SU-DHL-6 (cell line): ENCODE results near the gene CAAP1.

Experiments
- H2AFZ ChIP-seq: fragments of 200-600 bp; sonication (generic); 2 replicates; pipeline ENCODE4 v1.6.1; 2014; ENCODE audit warnings: low read depth, mild to moderate bottlenecking, moderate library complexity, mixed read lengths, antibody characterized with exemption, low read length; ENCODE audit not compliant: severe bottlenecking
- H3F3A ChIP-seq: fragments of 200-600 bp; shearing (Covaris generic); 2 replicates; pipeline ENCODE4 v1.6.0; 2016; ENCODE audit warnings: antibody characterized with exemption, mild to moderate bottlenecking; ENCODE audit not compliant: insufficient read depth
- H3K27ac ChIP-seq: fragments of 200-600 bp; sonication (generic); 2 replicates; pipeline ENCODE4 v1.5.1; 2016; ENCODE audit warnings: low read depth, mild to moderate bottlenecking, low read length, moderate library complexity, mixed read lengths
- H3K27me3 ChIP-seq: fragments of 200-600 bp; sonication (generic), shearing (Covaris generic); 2 replicates; pipeline ENCODE4 v1.6.0; 2014; ENCODE audit warnings: mild to moderate bottlenecking, low read length
- H3K36me3 ChIP-seq: fragments of 200-600 bp; sonication (generic); 2 replicates; pipeline ENCODE4 v1.6.1; 2014; ENCODE audit warnings: mild to moderate bottlenecking, low read length, mixed read lengths
- H3K4me2 ChIP-seq: fragments of 300-600, 200-600 bp; shearing (Covaris generic), sonication (generic); 2 replicates; pipeline ENCODE4 v1.6.0; 2014; ENCODE audit warnings: low read length, low read depth, mild to moderate bottlenecking; ENCODE audit not compliant: poor library complexity, severe bottlenecking
- H3K4me3 ChIP-seq: fragments of 200-600 bp; sonication (generic); 2 replicates; pipeline ENCODE4 v1.5.1; 2014; ENCODE audit warnings: antibody characterized with exemption, low read length, mild to moderate bottlenecking, mixed read lengths; ENCODE audit not compliant: insufficient read depth, poor library complexity, severe bottlenecking
- H3K79me2 ChIP-seq: fragments of 200-600 bp; sonication (generic); 2 replicates; pipeline ENCODE4 v1.6.1; 2014; ENCODE audit warnings: mild to moderate bottlenecking, low read length, moderate library complexity; ENCODE audit not compliant: insufficient read depth
- H3K9ac ChIP-seq: fragments of 200-600 bp; sonication (generic); 2 replicates; pipeline ENCODE4 v1.7.0; 2014; ENCODE audit warnings: mild to moderate bottlenecking, low read length
- H3K9me2 ChIP-seq: fragments of 200-600 bp; sonication (generic); replicated peaks from 2 replicates; pipeline ENCODE4 v1.6.1; 2014; ENCODE audit warnings: low read length; ENCODE audit not compliant: insufficient read depth
- H3K9me3 ChIP-seq: fragments of 200-600 bp; sonication (generic); 2 replicates; pipeline ENCODE4 v1.6.1; 2014; ENCODE audit warnings: low read length, mixed read lengths; ENCODE audit not compliant: insufficient read depth
- H4K20me1 ChIP-seq: fragments of 200-600 bp; sonication (generic); 2 replicates; pipeline ENCODE4 v1.6.1; 2014; ENCODE audit warnings: low read depth, mild to moderate bottlenecking, antibody characterized with exemption, low read length, moderate library complexity, mixed read lengths
- EZH2phosphoT487 ChIP-seq: fragments of 200-600 bp; sonication (generic), shearing (Covaris generic); conservative IDR thresholded peaks from 2 replicates; pipeline ENCODE4 v1.6.1; 2018; ENCODE audit warnings: mild to moderate bottlenecking, antibody characterized with exemption, low read length, moderate library complexity, mixed read lengths
- TF ChIP-seq, protein P1 (sequence below): fragments of 200-600 bp; sonication (generic); IDR thresholded peaks from one replicate; pipeline ENCODE4 v1.5.1; 2017; ENCODE audit warnings: antibody characterized with exemption, mild to moderate bottlenecking, low read length, moderate library complexity; ENCODE audit not compliant: insufficient read depth, poor library complexity, severe bottlenecking

CAAP1 gene

DNA sequence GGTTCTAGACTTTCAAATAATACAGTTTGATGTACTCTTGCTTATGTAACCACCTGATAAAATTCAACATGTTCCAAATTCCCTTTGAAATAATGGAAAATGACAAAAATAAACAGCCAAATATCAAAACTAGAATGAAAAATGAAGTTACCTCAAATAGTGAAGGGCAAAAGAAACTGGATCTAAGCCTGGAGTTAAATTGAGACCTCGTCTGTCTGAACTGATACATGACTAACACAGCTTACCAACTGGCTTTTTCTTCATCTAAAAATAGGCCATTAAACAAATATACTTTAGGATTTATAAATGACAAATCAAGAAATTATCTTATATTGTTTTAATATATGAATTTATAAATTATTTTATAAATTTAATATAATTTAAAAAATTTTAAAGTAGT is 12.1 kb upstream of the CAAP1 start:
- Histone ChIP-seq H3K9me2 (no peaks in the 10 kb centered on the region), H4K20me1 (no peaks in the 10 kb centered on the region), H3K4me3 (no peak overlapping the region), H2AFZ (no peak overlapping the region), H3K27ac (no peak overlapping the region), H3F3A (no peaks in the 10 kb centered on the region; the same call in 1 of the 2 replicates), H3K9me3 (no peaks in the 10 kb centered on the region), H3K27me3 (no peaks in the 10 kb centered on the region), H3K79me2 (no peaks in the 10 kb centered on the region), H3K36me3 (peaks cover 38% of the 10 kb centered on the region), H3K4me2 (no peak overlapping the region), H3K9ac (no peak overlapping the region)
- TF ChIP-seq, protein P1, sequence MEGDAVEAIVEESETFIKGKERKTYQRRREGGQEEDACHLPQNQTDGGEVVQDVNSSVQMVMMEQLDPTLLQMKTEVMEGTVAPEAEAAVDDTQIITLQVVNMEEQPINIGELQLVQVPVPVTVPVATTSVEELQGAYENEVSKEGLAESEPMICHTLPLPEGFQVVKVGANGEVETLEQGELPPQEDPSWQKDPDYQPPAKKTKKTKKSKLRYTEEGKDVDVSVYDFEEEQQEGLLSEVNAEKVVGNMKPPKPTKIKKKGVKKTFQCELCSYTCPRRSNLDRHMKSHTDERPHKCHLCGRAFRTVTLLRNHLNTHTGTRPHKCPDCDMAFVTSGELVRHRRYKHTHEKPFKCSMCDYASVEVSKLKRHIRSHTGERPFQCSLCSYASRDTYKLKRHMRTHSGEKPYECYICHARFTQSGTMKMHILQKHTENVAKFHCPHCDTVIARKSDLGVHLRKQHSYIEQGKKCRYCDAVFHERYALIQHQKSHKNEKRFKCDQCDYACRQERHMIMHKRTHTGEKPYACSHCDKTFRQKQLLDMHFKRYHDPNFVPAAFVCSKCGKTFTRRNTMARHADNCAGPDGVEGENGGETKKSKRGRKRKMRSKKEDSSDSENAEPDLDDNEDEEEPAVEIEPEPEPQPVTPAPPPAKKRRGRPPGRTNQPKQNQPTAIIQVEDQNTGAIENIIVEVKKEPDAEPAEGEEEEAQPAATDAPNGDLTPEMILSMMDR, result no peak
- no peak for TF ChIP-seq EZH2phosphoT487

DNA sequence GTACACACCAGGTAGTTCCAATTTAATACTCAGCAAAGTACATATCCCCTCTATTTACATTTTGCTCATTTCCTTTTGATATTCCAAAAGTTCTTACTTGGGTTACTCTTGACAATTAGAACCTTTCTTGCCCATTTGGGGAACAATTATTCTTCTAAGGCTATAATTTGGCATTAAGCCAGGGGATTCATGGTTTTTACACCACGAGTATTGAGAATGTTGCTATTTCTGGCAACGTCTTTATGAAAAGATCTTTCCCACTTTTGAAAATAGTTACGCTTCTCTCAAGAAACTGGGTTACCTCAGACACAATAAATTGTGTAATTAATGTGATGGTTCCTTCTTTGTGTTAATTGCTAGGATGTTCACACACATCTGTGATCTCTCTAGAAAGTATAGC is 11.5 kb upstream of the CAAP1 start:
- Histone ChIP-seq H3K9me2 (no peaks in the 10 kb centered on the region), H3K4me3 (no peak overlapping the region), H3K79me2 (no peaks in the 10 kb centered on the region), H4K20me1 (no peaks in the 10 kb centered on the region), H3K36me3 (peaks cover 34% of the 10 kb centered on the region), H3F3A (no peaks in the 10 kb centered on the region; the same call in 1 of the 2 replicates), H3K4me2 (no peak overlapping the region), H3K27me3 (no peaks in the 10 kb centered on the region), H3K9ac (no peak overlapping the region), H3K27ac (no peak overlapping the region), H3K9me3 (no peaks in the 10 kb centered on the region), H2AFZ (no peak overlapping the region)
- TF ChIP-seq EZH2phosphoT487, result no peak
- TF ChIP-seq, protein P1, result no peak

DNA sequence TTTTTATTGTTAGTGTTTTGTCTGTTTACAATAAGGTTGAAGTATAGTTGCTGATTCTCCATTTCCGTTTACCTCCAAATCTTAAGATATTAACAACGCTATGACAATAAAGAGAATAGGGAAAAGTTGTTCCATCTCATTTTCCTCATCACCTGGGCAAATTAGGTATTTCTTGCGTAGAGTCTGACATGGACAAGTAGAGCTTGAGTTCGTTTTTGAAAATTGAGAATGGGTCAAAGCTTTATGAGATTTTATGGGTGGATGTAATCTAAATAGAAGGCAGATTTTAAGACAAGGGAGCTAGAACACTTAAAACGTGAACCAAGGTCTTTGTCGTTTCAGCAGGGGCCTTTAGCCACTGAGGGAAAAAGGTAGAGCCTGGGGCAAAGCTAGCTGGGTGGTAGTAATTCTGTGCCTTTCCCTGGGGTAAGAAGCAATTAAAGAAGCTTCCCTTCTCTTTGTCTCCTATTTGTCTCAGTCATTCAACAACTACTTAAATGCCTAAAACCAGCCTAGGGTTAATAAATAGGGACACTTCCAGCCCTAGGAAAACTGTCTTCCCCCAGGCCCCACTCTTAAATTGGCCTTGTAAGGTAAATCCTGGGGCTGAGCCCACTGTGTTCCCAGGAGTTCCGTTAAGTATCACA is 551 bp upstream of the CAAP1 start:
- Histone ChIP-seq H4K20me1 (peaks cover 2% of the 10 kb centered on the region; the same call in 1 of the 2 replicates), H3K4me3 (peak overlapping the region; percentile 93), H3K36me3 (0 out of 2 replicates have a peak, but pooled peaks cover 1% of the 10 kb centered on the region), H3K79me2 (peaks cover 44% of the 10 kb centered on the region), H3K9me2 (no peaks in the 10 kb centered on the region), H3K9me3 (no peaks in the 10 kb centered on the region), H3K4me2 (peak overlapping the region; percentile 89), H3F3A (peaks cover 6% of the 10 kb centered on the region; the same call in 1 of the 2 replicates), H3K27ac (peak overlapping the region; percentile 85), H2AFZ (peak overlapping the region; percentile 81), H3K27me3 (no peaks in the 10 kb centered on the region), H3K9ac (peak overlapping the region; percentile 91)
- TF ChIP-seq, protein P1, result no peak
- TF ChIP-seq EZH2phosphoT487, result no peak
